ENCODE results near the gene BAIAP3.

DNA sequence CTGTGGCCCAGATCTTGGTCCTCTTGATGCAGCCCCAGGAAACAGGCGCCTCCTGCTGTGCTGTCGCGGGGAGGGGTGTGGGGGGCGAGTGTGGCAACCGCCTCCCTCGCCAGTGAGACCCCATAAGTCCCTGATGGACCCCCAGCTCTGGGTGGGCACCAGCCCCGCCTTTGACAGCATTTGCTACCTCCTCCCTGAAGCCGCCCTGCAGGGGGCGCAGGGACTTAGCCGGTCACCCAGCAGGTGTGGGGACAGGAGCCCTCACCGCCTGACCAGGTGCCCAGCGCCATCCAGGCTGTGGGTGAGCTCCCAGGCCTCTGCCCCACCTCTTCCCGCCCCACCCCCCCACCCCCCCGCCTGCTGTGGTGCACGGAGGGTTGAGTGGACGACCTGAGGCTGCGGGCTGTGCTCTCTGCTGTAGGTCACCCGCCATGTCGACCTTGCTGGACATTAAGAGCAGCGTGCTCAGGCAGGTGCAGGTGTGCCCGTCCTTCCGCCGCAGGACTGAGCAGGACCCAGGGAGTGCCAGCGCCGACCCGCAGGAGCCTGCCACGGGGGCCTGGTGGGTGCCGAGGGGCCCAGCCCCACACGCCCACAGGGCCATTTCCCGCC, 4.8 kb downstream of the BAIAP3 start:
- TF ChIP-seq BHLHE40 (IDR thresholded peaks at IDR 0.05; ENCODE audit: borderline replicate concordance) (no peak), HDGF (IDR thresholded peaks at IDR 0.05; ENCODE audit: borderline replicate concordance) (no peak), LEF1 (IDR thresholded peaks at IDR 0.05; ENCODE audit: borderline replicate concordance) (no peak), TARDBP (IDR thresholded peaks at IDR 0.05) (no peak), ZNF384 (IDR thresholded peaks at IDR 0.05) (no peak), FOXK2 (IDR thresholded peaks at IDR 0.05) (no peak), SP1 (IDR thresholded peaks at IDR 0.05) (no peak), ELF4 (IDR thresholded peaks at IDR 0.05) (no peak), FOXM1 (IDR thresholded peaks at IDR 0.05; ENCODE audit: borderline replicate concordance) (no peak), ARNT (IDR thresholded peaks at IDR 0.05) (no peak), CTBP1 (IDR thresholded peaks at IDR 0.05; ENCODE audit: borderline replicate concordance) (no peak), L3MBTL2 (conservative IDR thresholded peaks at IDR 0.05) (no peak), FOXA1 (IDR thresholded peaks at IDR 0.05) (no peak)
- TF ChIP-seq, protein P1, sequence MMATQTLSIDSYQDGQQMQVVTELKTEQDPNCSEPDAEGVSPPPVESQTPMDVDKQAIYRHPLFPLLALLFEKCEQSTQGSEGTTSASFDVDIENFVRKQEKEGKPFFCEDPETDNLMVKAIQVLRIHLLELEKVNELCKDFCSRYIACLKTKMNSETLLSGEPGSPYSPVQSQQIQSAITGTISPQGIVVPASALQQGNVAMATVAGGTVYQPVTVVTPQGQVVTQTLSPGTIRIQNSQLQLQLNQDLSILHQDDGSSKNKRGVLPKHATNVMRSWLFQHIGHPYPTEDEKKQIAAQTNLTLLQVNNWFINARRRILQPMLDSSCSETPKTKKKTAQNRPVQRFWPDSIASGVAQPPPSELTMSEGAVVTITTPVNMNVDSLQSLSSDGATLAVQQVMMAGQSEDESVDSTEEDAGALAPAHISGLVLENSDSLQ (IDR thresholded peaks at IDR 0.05), result no peak

Measured in HEK293T (cell line).